HEK293 (cell line): ENCODE results near the gene TXNDC8.
A peak's percentile ranks its signal among the peaks of the same experiment; 100 is the strongest.

Source experiments
- BCL11A ChIP-seq: fragments of 450-650 bp; formaldehyde crosslinking; IDR thresholded peaks from 2 replicates; pipeline ENCODE4 v1.5.1; 2016; ENCODE audit warnings: low read depth, missing biosample characterization, missing genetic modification characterization
- GLI2 ChIP-seq: fragments of 450-650 bp; formaldehyde crosslinking; IDR thresholded peaks from 2 replicates; pipeline ENCODE4; 2017; ENCODE audit warnings: missing biosample characterization, missing genetic modification characterization, low read depth, borderline replicate concordance
- GLIS2 ChIP-seq: fragments of 450-650 bp; formaldehyde crosslinking; IDR thresholded peaks from 2 replicates; pipeline ENCODE4 v1.5.1; 2016; ENCODE audit warnings: missing biosample characterization, missing genetic modification characterization
- IKZF3 ChIP-seq: fragments of 450-650 bp; IDR thresholded peaks from 2 replicates; pipeline ENCODE4 v1.5.0; 2018; ENCODE audit warnings: missing biosample characterization, mild to moderate bottlenecking, missing genetic modification characterization, moderate library complexity
- KLF10 ChIP-seq: fragments of 450-650 bp; IDR thresholded peaks from 2 replicates; pipeline ENCODE4 v1.5.1; 2018; ENCODE audit warnings: missing biosample characterization, mild to moderate bottlenecking, missing genetic modification characterization
- KLF16 ChIP-seq: fragments of 450-650 bp; formaldehyde crosslinking; IDR thresholded peaks from 2 replicates; pipeline ENCODE4 v1.5.1; 2017; ENCODE audit warnings: missing biosample characterization, missing genetic modification characterization
- KLF17 ChIP-seq: fragments of 450-650 bp; formaldehyde crosslinking; IDR thresholded peaks from 2 replicates; pipeline ENCODE4 v1.5.1; 2016; ENCODE audit warnings: missing biosample characterization, missing genetic modification characterization
- OSR2 ChIP-seq: fragments of 450-650 bp; formaldehyde crosslinking; IDR thresholded peaks from 2 replicates; pipeline ENCODE4 v1.5.1; 2016; ENCODE audit warnings: missing biosample characterization, missing genetic modification characterization
- ZBTB17 ChIP-seq: fragments of 450-650 bp; formaldehyde crosslinking; IDR thresholded peaks from 2 replicates; pipeline ENCODE4 v1.5.1; 2016; ENCODE audit warnings: missing biosample characterization, missing genetic modification characterization
- ZFP37 ChIP-seq: fragments of 450-650 bp; formaldehyde crosslinking; IDR thresholded peaks from 2 replicates; pipeline ENCODE4 v1.5.1; 2016; ENCODE audit warnings: missing biosample characterization, missing genetic modification characterization
- ZFP69B ChIP-seq: fragments of 450-650 bp; formaldehyde crosslinking; IDR thresholded peaks from 2 replicates; pipeline ENCODE4 v1.5.1; 2016; ENCODE audit warnings: missing biosample characterization, missing genetic modification characterization
- ZNF10 ChIP-seq: fragments of 450-650 bp; formaldehyde crosslinking; IDR thresholded peaks from 2 replicates; pipeline ENCODE4 v1.5.1; 2017; ENCODE audit warnings: missing biosample characterization, missing genetic modification characterization
- ZNF146 ChIP-seq: fragments of 450-650 bp; formaldehyde crosslinking; IDR thresholded peaks from 2 replicates; pipeline ENCODE4 v1.5.1; 2016; ENCODE audit warnings: missing biosample characterization, missing genetic modification characterization
- ZNF148 ChIP-seq: fragments of 450-650 bp; formaldehyde crosslinking; IDR thresholded peaks from 2 replicates; pipeline ENCODE4 v1.5.0; 2017; ENCODE audit warnings: missing biosample characterization, missing genetic modification characterization, borderline replicate concordance
- ZNF184 ChIP-seq: fragments of 450-650 bp; IDR thresholded peaks from 2 replicates; pipeline ENCODE4 v1.5.1; 2018; ENCODE audit warnings: missing biosample characterization, mild to moderate bottlenecking, missing genetic modification characterization
- ZNF2 ChIP-seq: fragments of 450-650 bp; formaldehyde crosslinking; IDR thresholded peaks from 2 replicates; pipeline ENCODE4 v1.5.1; 2016; ENCODE audit warnings: missing biosample characterization, missing genetic modification characterization
- ZNF292 ChIP-seq: fragments of 450-650 bp; formaldehyde crosslinking; IDR thresholded peaks from 2 replicates; pipeline ENCODE4 v1.5.1; 2016; ENCODE audit warnings: low read depth, missing biosample characterization, missing genetic modification characterization, borderline replicate concordance
- ZNF311 ChIP-seq: fragments of 450-650 bp; formaldehyde crosslinking; IDR thresholded peaks from 2 replicates; pipeline ENCODE4 v1.5.1; 2017; ENCODE audit warnings: missing biosample characterization, missing genetic modification characterization, borderline replicate concordance
- ZNF324 ChIP-seq: fragments of 450-650 bp; formaldehyde crosslinking; IDR thresholded peaks from 2 replicates; pipeline ENCODE4 v1.5.1; 2016; ENCODE audit warnings: missing biosample characterization, missing genetic modification characterization
- ZNF391 ChIP-seq: fragments of 450-650 bp; formaldehyde crosslinking; IDR thresholded peaks from 2 replicates; pipeline ENCODE4 v1.5.1; 2016; ENCODE audit warnings: low read depth, missing biosample characterization, missing genetic modification characterization, borderline replicate concordance
- ZNF514 ChIP-seq: fragments of 450-650 bp; formaldehyde crosslinking; IDR thresholded peaks from 2 replicates; pipeline ENCODE4 v1.5.1; 2016; ENCODE audit warnings: missing biosample characterization, missing genetic modification characterization
- ZNF518A ChIP-seq: fragments of 450-650 bp; formaldehyde crosslinking; conservative IDR thresholded peaks from 2 replicates; pipeline ENCODE4 v1.5.1; 2016; ENCODE audit warnings: low read depth, missing biosample characterization, missing genetic modification characterization
- ZNF558 ChIP-seq: fragments of 450-650 bp; formaldehyde crosslinking; IDR thresholded peaks from 2 replicates; pipeline ENCODE4 v1.5.1; 2016; ENCODE audit warnings: missing biosample characterization, missing genetic modification characterization
- ZNF571 ChIP-seq: fragments of 450-650 bp; formaldehyde crosslinking; IDR thresholded peaks from 2 replicates; pipeline ENCODE4 v1.5.0; 2017; ENCODE audit warnings: missing biosample characterization, missing genetic modification characterization
- ZNF626 ChIP-seq: fragments of 450-650 bp; sonication (Bioruptor Pico); formaldehyde crosslinking; IDR thresholded peaks from 2 replicates; pipeline ENCODE4 v1.5.1; 2018; ENCODE audit warnings: missing biosample characterization, missing genetic modification characterization, inconsistent platforms
- ZNF639 ChIP-seq: fragments of 450-650 bp; formaldehyde crosslinking; IDR thresholded peaks from 2 replicates; pipeline ENCODE4 v1.5.1; 2016; ENCODE audit warnings: missing biosample characterization, missing genetic modification characterization
- ZNF664 ChIP-seq: fragments of 450-650 bp; formaldehyde crosslinking; IDR thresholded peaks from 2 replicates; pipeline ENCODE4 v1.5.1; 2016; ENCODE audit warnings: missing biosample characterization, missing genetic modification characterization
- ZNF776 ChIP-seq: fragments of 450-650 bp; formaldehyde crosslinking; IDR thresholded peaks from 2 replicates; pipeline ENCODE4 v1.5.0; 2017; ENCODE audit warnings: missing biosample characterization, missing genetic modification characterization, borderline replicate concordance
- ZNF830 ChIP-seq: fragments of 450-650 bp; IDR thresholded peaks from 2 replicates; pipeline ENCODE4 v1.5.0; 2018; ENCODE audit warnings: missing biosample characterization, missing genetic modification characterization, low read depth, mild to moderate bottlenecking, moderate library complexity
- ZSCAN4 ChIP-seq: fragments of 450-650 bp; formaldehyde crosslinking; IDR thresholded peaks from 2 replicates; pipeline ENCODE4 v1.5.1; 2017; ENCODE audit warnings: missing biosample characterization, missing genetic modification characterization

TXNDC8 gene

GRCh38 chr9:110370315-110370714, 32.7 kb upstream of the TXNDC8 start (continued):
- TF ChIP-seq ZNF184 (tag by site-specific recombination), result peak; percentile 59; the same call in 1 of the 2 replicates
- no peak for TF ChIP-seq ZNF514 (tag by site-specific recombination)
- TF ChIP-seq IKZF3 (tag by site-specific recombination), result peak; percentile 79
- TF ChIP-seq ZNF639, result peak; percentile 83
- no peak for TF ChIP-seq ZNF292 (tag by site-specific recombination)
- TF ChIP-seq ZFP37 (tag by site-specific recombination), result peak; percentile 51; the same call in 1 of the 2 replicates
- peak; percentile 76; the same call in 1 of the 2 replicates for TF ChIP-seq BCL11A (tag by site-specific recombination)
- peak; percentile 52; the same call in 1 of the 2 replicates for TF ChIP-seq ZSCAN4 (tag by site-specific recombination)
- 0 out of 2 replicates have a peak, but pooled peaks have one; percentile 42 for TF ChIP-seq KLF17 (tag by site-specific recombination)
- TF ChIP-seq OSR2 (tag by site-specific recombination), result peak; percentile 77
- 0 out of 2 replicates have a peak, but pooled peaks have one; percentile 22 for TF ChIP-seq ZNF558 (tag by site-specific recombination)
- TF ChIP-seq ZNF148 (tag by site-specific recombination), result peak; percentile 59; the same call in 1 of the 2 replicates
- TF ChIP-seq ZNF311 (tag by site-specific recombination), result no peak
- no peak for TF ChIP-seq ZNF626 (tag by site-specific recombination)
- peak; percentile 83 for TF ChIP-seq GLI2
- TF ChIP-seq ZNF518A (tag by site-specific recombination), result peak; percentile 47; the same call in 1 of the 2 replicates
- TF ChIP-seq KLF10 (tag by site-specific recombination), result peak; percentile 73; the same call in 1 of the 2 replicates
- peak; percentile 29; the same call in 1 of the 2 replicates for TF ChIP-seq ZNF2 (tag by site-specific recombination)
- 0 out of 2 replicates have a peak, but pooled peaks have one; percentile 48 for TF ChIP-seq ZNF324 (tag by site-specific recombination)
- TF ChIP-seq KLF16 (tag by site-specific recombination), result peak; percentile 46; the same call in 1 of the 2 replicates
- peak; percentile 11; the same call in 1 of the 2 replicates for TF ChIP-seq ZNF830 (tag by site-specific recombination)
- no peak for TF ChIP-seq ZNF571 (tag by site-specific recombination)
- no peak for TF ChIP-seq ZNF776 (tag by site-specific recombination)
- TF ChIP-seq ZNF391 (tag by site-specific recombination), result peak; percentile 96
- peak; percentile 44; the same call in 1 of the 2 replicates for TF ChIP-seq GLIS2
- TF ChIP-seq ZBTB17 (tag by site-specific recombination), result peak; percentile 41; the same call in 1 of the 2 replicates
- peak; percentile 64; the same call in 1 of the 2 replicates for TF ChIP-seq ZFP69B (tag by site-specific recombination)
- TF ChIP-seq ZNF10 (tag by site-specific recombination), result peak; percentile 20; the same call in 1 of the 2 replicates
- peak; percentile 42; the same call in 1 of the 2 replicates for TF ChIP-seq ZNF146 (tag by site-specific recombination)
- peak; percentile 29; the same call in 1 of the 2 replicates for TF ChIP-seq ZNF664
